ENCODE data around the gene TSC2.

DNA sequence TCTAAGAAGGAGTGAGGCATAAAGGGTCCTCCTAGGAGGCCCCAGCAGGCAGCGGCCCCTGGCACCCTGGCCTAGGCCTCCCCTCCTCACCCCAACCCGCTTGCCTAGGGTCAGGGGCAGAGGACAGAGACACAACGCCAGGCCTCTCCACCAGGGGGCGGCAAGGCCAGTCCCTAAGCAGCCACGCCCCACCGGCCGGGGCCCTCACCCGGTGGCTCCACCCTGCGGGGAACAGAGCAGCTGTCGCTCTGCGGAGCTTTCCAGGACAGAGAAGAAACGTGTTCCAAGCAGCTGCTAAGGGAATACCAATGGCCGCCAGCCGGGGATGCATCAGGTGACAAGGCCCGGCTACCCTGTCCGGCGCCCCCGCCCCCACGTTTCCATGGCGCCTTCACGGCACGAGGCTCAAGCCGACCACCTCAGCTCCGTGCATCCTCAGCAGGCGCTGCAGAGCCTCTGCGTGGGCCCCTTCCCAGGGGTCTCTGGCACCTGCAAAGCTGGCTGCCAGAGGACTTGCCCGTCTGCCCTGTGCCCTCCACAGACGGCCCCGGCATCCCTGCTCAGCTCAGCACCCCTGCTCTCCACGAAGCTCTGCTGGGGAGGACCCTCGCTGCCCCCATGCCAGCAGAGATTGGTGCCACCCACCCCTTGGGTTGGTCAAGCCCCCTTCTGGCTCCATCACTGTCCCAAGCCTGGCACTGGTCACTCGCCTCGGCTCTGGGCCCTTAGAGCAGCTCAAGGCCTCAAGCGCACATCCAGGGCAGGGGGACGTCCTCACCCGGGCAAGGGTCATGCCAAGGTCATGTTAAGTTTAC lies 43.8 kb upstream of the TSC2 start:
- no peak for TF ChIP-seq POLR2A (IDR thresholded peaks at IDR 0.05)
- TF ChIP-seq, protein P1, sequence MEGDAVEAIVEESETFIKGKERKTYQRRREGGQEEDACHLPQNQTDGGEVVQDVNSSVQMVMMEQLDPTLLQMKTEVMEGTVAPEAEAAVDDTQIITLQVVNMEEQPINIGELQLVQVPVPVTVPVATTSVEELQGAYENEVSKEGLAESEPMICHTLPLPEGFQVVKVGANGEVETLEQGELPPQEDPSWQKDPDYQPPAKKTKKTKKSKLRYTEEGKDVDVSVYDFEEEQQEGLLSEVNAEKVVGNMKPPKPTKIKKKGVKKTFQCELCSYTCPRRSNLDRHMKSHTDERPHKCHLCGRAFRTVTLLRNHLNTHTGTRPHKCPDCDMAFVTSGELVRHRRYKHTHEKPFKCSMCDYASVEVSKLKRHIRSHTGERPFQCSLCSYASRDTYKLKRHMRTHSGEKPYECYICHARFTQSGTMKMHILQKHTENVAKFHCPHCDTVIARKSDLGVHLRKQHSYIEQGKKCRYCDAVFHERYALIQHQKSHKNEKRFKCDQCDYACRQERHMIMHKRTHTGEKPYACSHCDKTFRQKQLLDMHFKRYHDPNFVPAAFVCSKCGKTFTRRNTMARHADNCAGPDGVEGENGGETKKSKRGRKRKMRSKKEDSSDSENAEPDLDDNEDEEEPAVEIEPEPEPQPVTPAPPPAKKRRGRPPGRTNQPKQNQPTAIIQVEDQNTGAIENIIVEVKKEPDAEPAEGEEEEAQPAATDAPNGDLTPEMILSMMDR (IDR thresholded peaks at IDR 0.05): peak; percentile 73 to 95 (median 90)
